Gastroesophageal sphincter (tissue), 3 donors: Measurements from ENCODE around the gene UBAC2.
A peak's percentile ranks its signal among the peaks of the same experiment; 100 is the strongest.

Source experiments
- EP300 ChIP-seq: sonication (generic); formaldehyde crosslinking; IDR thresholded peaks from one replicate; pipeline ENCODE4 v1.6.1; 2017; ENCODE audit warnings: antibody characterized with exemption, mild to moderate bottlenecking
- POLR2A ChIP-seq, 2 donors: fragments of 450-650 bp; IDR thresholded peaks; one replicate each; pipeline ENCODE4 v1.6.1; 2017; ENCODE audit warnings: antibody characterized with exemption in 2 of 2, mild to moderate bottlenecking in 2 of 2, moderate library complexity in 1 of 2
- POLR2AphosphoS5 ChIP-seq: sonication (generic); formaldehyde crosslinking; IDR thresholded peaks from one replicate; pipeline ENCODE4 v1.6.1; 2017; ENCODE audit warnings: antibody characterized with exemption
- TF ChIP-seq, protein P1 (sequence below), 4 experiments: fragments of 200-600 bp in 2 of 4; fragments of 450-650 bp in 2 of 4; sonication (generic) in 1 of 4; IDR thresholded peaks; one replicate each; pipeline ENCODE4 v1.5.1; 2017 to 2019; ENCODE audit warnings: antibody characterized with exemption in 4 of 4, mild to moderate bottlenecking in 2 of 4, moderate library complexity in 2 of 4

DNA sequence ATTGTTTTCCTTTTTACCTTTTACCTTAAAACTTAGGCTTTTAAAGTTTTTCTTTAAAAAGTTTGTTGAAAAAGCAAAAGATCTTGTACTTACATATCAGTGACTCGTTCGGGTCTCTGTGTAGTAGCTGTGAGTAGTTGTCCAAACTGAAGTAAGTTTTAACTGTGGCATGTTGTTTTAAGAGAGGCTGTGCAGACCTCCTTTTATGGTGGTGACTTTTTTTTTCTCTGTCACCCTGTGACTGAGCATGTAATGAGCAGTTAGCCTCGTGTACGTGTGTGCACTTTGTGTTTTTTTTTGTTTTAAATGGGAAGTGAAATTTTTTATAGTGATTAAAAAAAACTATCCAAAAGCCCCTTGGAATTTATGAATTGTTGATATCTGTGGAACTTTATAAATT is 106.6 kb downstream of the UBAC2 start, which contains the start of gene GPR183:
- TF ChIP-seq, protein P1, sequence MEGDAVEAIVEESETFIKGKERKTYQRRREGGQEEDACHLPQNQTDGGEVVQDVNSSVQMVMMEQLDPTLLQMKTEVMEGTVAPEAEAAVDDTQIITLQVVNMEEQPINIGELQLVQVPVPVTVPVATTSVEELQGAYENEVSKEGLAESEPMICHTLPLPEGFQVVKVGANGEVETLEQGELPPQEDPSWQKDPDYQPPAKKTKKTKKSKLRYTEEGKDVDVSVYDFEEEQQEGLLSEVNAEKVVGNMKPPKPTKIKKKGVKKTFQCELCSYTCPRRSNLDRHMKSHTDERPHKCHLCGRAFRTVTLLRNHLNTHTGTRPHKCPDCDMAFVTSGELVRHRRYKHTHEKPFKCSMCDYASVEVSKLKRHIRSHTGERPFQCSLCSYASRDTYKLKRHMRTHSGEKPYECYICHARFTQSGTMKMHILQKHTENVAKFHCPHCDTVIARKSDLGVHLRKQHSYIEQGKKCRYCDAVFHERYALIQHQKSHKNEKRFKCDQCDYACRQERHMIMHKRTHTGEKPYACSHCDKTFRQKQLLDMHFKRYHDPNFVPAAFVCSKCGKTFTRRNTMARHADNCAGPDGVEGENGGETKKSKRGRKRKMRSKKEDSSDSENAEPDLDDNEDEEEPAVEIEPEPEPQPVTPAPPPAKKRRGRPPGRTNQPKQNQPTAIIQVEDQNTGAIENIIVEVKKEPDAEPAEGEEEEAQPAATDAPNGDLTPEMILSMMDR (IDR thresholded peaks at IDR 0.05): no peak
- TF ChIP-seq POLR2A (IDR thresholded peaks at IDR 0.05) (peak; percentile 26 to 36), EP300 (no peak), POLR2AphosphoS5 (peak; percentile 75)
